Measurements from ENCODE around the gene MOV10L1. TPM values are rescaled to one million over a fixed set of nuclear protein-coding genes. Genes with fewer than 3 reads are reported as not detected.
A peak's percentile ranks its signal among the peaks of the same experiment; 100 is the strongest.

The MOV10L1 gene
- total RNA-seq, 4 donors from 2014 or later = 0.68 to 0.80 TPM; not detected in 2

- Histone ChIP-seq H3K36me3 (no peaks in the 10 kb centered on the region), H3K4me1 (peaks cover 18% of the 10 kb centered on the region), H3K27ac (no peak overlapping the region), H3K9me3 (no peaks in the 10 kb centered on the region), H3K27me3 (peaks cover 45% of the 10 kb centered on the region), H3K4me3 (no peak overlapping the region)
- DNase-seq (ENCODE audit: low spot score in 2 of 2) = peak in 1 of 2 donors; percentile 57
- TF ChIP-seq EP300 (IDR thresholded peaks at IDR 0.05) (no peak), CTCF (IDR thresholded peaks at IDR 0.05) (no peak), POLR2AphosphoS5 (IDR thresholded peaks at IDR 0.05) (no peak), POLR2A (IDR thresholded peaks at IDR 0.05) (no peak)
- WGBS = 93% methylated on average over 5 of the region's 6 CpGs
These were observed 84.2 kb downstream of the MOV10L1 start for GRCh38 chr22:50173983-50174355.

DNA sequence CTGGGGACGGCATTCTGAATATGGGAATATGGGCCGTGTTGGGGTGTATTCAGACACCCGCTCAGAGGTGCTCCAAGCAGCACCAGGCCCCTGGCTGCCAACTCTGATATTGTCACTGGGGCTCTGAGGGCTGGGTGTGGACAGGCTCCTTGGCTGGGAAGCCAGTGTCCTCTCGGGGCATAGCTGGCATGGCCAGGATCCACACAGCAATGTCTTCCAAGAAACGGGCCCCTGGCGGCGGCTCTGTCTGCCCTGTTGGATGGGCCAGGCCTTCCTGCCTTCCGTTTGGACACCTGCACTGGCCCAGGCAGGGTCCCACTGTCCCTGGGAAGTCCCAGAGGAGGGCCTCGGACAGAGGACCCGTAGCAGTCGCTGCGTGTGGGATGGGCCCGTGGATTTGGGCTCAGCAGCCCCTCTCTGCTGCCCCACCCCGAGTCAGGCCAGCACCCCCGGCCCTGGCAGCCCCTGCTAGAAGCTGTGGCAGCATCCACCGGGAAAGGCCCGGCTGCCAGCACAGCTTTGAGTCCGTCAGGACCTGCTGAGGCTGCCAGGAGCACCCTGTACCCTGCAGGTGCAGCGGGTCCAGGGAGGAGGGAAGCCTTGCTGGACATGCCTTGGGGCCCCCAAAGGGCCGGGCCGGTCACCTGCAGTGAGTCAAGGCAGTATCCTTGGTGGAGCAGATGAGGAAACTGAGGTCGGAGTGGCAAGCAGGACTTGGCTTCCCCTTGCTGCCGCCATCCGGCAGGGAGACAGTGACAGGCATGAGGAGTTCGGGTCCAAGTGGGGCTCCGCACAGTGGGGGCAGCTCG is 84.8 kb downstream of the MOV10L1 start:
- H3K27ac ChIP-seq = no peak overlapping the region
- peaks cover 15% of the 10 kb centered on the region for H3K4me1 ChIP-seq
- DNase-seq (ENCODE audit: low spot score in 2 of 2) = peak in 1 of 2 donors; percentile 53
- no peak overlapping the region for H3K4me3 ChIP-seq
- TF ChIP-seq POLR2A (IDR thresholded peaks at IDR 0.05) (no peak), POLR2AphosphoS5 (IDR thresholded peaks at IDR 0.05) (no peak), CTCF (IDR thresholded peaks at IDR 0.05) (no peak), EP300 (IDR thresholded peaks at IDR 0.05) (no peak)
- H3K9me3 ChIP-seq = no peaks in the 10 kb centered on the region
- peaks cover 39% of the 10 kb centered on the region for H3K27me3 ChIP-seq
- 93% methylated on average over 6 of the region's 27 CpGs for WGBS
- H3K36me3 ChIP-seq = no peaks in the 10 kb centered on the region

DNA sequence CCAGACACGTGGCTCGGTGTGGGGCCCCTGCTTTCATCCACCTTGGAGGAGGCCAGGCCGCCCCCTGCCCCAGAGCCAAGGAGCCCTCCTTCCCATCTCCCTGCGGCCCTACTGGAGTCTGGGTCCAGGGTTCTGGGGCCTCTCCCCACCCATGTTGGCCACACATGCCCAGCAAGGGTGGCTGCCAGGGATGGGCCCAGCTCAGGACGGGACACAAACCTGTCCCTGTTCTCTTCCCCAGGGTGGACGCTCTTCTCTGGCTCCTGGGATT is 85.3 kb downstream of the MOV10L1 start:
- WGBS = 87% methylated on average over 4 of the region's 6 CpGs
- Histone ChIP-seq H3K27me3 (peaks cover 40% of the 10 kb centered on the region), H3K4me3 (no peak overlapping the region), H3K9me3 (no peaks in the 10 kb centered on the region), H3K36me3 (no peaks in the 10 kb centered on the region), H3K27ac (no peak overlapping the region), H3K4me1 (peaks cover 11% of the 10 kb centered on the region)
- TF ChIP-seq EP300 (IDR thresholded peaks at IDR 0.05) (no peak), POLR2AphosphoS5 (IDR thresholded peaks at IDR 0.05) (no peak), CTCF (IDR thresholded peaks at IDR 0.05) (no peak)
- no peak for DNase-seq (ENCODE audit: low spot score in 2 of 2)

- Histone ChIP-seq H3K9me3 (no peaks in the 10 kb centered on the region), H3K27ac (no peak overlapping the region), H3K36me3 (no peaks in the 10 kb centered on the region), H3K27me3 (peaks cover 34% of the 10 kb centered on the region), H3K4me3 (no peak overlapping the region), H3K4me1 (peaks cover 4% of the 10 kb centered on the region)
- DNase-seq (ENCODE audit: low spot score in 2 of 2) = peak in 1 of 2 donors; percentile 53
- TF ChIP-seq POLR2AphosphoS5 (IDR thresholded peaks at IDR 0.05) = no peak
- no peak for TF ChIP-seq EP300 (IDR thresholded peaks at IDR 0.05)
- TF ChIP-seq POLR2A (IDR thresholded peaks at IDR 0.05) = no peak
- TF ChIP-seq CTCF (IDR thresholded peaks at IDR 0.05) = no peak
- 90% methylated on average over 4 of the region's 27 CpGs for WGBS
These were observed 86.4 kb downstream of the MOV10L1 start for GRCh38 chr22:50175921-50176849.

Measured in suprapubic skin (tissue), 4 donors.